ENCODE measurements around the gene FGF14. TPM values are rescaled to one million over a fixed set of nuclear protein-coding genes. Genes with fewer than 3 reads are reported as not detected.

Gene FGF14
- total RNA-seq, 1 experiment from 2014 or later: not detected

DNA sequence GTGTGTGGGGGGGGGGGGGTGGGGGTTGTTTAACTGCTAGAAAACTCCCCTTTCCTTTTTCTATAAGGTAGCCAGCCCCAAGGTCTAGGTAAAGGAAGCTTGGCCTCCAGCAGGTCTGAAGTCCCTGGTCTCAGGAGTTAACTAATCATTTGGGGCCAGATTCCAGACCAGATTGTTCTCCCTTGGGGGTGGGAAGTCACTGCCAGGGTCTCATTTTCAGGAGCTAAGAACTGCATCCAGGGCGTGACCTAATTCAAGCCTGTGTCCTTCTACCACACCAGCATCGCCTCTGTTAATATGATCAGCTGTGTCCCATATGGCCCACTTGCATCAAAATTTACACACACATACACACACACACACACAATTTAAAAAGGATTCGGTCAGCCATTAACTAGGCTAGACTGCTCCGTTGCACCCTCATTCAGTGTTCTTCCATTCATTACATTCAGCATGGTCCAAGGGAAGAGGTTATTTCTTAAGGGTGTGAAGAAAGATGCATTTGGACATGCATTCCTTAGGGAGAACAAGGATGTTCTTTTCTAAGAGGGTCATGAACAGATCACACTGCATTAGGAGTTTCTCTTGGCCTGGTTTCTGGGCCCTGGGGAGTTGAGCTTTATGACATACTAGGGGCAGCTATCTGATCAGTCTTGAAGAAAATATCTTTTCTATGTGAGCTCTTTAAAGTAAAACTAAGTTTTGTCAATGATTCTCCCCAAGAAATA, 91.0 kb downstream of the FGF14 start:
- no peak for DNase-seq (ENCODE audit: low read depth)

DNA sequence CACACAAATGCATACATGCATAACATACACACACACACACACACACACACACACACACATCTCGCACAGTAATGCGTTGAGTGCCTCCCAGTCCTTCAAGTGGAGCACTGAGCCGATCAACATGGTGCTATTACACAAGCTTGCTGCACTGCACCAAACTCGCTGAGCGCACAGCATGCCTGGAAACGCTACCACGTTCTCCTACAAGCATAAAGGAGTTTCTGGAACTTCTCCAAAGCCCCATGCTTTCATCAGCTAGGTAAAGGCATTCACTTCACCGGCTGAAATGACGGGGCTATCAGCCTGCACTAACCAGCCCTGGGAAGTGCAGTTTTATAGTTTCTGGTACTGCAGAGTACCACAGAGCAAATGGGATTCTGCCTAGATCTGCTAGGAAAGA, 92.7 kb downstream of the FGF14 start:
- DNase-seq (ENCODE audit: low read depth): no peak

DNA sequence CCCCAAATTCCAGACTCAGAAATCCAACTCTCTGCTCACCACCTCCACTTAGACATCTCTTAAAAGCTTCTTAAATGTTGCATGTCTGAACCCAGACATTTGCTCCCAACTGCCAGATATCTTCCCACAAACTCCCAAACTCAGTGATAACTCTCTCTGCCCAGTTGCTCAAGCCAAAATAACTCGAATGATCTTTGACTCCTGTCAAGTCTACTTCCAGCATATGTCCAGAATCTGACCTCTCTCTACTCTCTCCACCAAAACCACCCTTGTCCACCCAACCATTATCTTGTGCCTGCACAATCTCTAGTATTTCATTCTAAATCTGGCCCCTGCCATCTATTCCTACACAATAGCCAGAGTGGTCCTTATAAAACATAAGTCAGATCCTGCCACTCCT, 99.3 kb downstream of the FGF14 start:
- DNase-seq (ENCODE audit: low read depth): no peak

DNA sequence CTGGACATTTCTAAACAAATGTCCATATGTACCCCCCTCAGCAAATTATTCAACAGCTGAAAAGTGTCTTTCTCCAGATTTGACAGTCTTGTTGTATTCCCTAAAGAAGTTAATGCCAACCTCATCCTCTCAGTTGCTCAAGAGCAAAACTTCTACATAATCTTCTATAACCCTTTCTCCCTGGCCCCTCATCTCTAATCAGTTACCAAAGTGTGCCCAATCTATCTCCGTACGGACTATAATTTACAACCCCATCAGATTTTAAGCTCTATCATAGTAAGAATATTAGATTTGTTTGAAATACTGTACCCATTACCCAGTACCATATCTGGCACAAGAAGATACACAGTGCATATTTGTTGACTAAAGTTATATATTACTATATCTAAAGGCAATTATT, 101.5 kb downstream of the FGF14 start:
- DNase-seq (ENCODE audit: low read depth): no peak

DNA sequence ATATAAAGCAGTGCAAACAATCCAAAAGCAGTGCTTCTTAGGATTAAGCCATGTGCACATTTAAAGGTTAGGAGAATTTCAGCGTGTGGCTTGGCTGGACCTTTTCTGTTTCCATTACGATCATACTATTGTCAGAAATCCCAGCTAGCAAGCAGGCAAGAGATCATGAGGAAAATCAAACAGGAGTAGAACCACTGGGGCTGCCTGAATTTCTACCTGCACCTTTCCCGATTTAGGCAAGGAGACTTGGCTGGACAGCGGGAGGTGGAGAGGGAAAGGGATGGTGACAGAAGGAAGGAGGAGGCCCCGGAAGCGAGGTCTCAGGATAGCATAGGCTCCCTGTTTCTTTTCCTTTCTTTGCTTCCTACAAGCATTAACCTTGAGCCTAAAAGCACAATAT, 102.5 kb downstream of the FGF14 start:
- no peak for DNase-seq (ENCODE audit: low read depth)

DNA sequence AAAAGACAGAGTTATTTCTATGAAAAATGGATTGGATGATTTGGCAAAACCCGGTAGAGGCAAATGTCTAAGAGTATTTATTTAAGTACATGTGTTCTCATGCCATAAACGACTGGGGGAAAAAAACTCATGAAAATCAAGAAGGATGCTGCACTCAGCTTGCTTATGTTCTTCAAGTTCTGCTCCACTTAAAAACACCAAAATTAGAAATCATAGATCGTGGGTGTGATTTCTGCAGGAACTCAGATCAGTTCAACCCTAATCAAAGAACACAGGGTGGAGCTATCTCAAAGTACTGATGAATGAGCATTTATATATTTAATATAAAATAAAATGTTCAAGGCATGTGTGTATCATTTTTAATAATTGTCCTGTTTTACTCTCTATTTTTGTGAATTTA, 103.8 kb downstream of the FGF14 start:
- no peak for DNase-seq (ENCODE audit: low read depth)

DNA sequence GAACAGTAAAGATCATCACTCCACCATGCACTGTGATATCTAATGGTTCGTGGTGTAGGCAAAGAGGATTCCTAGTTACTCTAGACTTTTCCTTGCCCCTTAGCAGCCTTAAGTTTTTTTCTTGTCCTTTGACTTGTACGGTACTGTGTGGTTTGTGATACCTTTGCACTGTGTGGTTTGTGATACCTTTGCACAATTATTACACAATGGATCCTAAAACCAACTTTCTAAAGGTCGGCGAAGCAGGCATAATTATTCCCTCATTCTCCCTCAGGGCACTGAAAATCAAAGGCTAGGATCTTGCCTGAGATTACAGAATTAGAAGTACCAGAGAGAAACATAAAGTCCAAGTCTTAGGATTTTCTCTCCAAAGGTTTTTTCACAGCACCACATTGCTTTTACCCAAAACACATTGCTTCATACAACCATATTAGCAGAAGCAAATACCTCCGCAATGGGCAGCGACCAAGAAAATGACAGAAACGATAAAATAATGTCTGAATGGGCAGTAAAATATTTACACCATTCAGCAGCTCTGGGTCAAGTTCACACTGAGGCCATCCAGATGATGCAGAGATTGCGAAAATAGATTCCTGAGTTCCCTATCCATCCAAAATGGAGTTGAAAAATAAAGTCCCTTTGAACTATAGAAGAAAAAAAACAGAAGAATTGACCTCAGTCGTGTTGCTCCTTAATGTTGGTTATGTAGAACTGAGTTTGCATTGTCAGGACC, 106.4 kb downstream of the FGF14 start:
- DNase-seq (ENCODE audit: low read depth): no peak

DNA sequence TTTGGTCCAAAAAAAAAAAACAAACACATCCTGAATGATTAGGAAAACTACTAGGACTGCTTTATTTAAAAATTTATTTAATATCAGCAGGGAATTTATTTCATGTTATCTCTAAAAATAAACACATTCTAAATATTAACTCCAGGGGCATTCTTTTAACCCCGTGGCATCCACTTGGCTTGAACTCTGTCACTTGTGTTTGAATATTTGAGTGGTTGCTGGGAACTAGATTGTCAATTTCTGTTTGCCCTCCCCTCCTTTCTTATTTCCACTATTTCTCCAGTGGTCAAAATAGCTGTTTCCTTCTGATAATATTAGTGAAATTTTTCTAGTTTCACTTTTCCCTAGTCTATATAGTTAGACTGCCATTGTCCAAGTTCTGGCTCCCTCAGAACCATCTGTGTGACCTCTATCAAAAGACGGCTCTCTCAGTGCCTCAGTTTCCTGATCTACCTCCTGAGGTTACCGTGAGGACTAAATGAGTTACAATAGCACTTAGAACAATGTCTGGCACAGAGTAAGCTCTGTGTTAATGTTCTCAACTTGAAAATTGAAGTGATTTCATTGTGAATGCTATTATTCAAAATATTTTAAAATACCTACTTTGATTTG, 107.3 kb downstream of the FGF14 start:
- no peak for DNase-seq (ENCODE audit: low read depth)

DNA sequence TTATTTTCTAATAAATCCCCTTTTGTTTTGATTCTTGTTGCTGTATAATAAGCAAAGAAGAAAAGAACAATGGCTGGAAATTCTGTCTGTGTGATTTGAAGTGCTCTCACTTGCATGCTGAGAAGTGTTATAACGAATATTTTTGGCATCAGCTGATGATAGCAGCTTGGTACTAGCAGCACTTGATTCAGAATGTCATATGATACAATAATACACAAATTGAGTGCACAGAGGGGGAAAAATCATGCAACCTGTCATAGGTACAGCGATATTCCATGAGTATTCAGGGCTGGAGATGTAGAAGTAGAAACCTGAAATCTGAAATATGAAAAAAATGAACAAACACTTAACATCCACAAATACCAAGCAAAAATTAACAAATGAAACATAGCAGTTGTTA, 108.1 kb downstream of the FGF14 start:
- DNase-seq (ENCODE audit: low read depth): no peak

DNA sequence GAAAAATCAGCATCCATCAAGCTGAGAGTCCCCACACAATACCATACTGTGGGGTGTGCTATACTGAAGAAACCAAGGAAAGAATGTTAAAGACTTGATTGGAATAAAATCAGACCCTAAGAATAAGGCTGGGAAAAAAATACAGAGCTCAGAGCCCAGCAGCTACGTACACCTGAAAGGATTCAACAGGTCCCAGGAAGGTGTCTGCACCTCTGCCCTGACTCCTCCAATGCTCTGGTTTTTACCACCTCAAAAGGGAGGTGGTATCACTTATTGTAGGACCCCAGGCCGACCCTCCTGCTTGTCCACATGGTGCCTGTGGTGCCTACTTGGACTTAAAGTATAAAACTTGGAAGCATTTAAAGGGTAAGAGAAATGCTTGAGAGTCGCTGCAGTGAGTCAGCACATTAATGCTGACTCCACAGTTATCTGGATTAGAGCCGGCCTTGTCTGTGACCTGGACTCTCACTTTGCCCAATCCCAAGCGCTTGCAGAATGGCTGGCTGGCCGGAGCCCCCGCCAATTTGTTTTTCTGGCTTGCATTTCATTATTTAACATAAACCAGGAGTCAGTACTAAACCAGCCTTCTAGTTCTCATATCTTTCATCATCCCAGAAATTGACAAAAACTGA, 110.1 kb downstream of the FGF14 start:
- DNase-seq (ENCODE audit: low read depth): no peak

DNA sequence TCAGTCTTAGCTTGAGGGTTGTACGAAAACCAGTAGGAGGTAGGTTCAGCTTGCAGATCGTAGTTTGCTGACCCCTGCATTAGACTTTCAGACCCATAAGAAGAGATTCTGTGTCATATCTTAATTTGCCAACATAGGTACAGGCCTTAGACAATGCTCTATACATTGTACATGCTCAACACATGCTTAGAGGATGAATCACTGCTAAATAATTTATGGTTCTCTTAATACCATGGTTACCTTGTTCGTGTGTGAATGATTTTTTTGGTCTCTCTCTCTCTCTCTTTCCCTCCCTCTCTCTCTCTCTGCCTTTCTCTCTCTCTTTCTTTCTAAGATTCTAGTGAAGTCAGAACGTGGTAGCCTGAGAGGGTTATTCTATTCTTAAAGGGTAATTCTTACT, 112.2 kb downstream of the FGF14 start:
- DNase-seq (ENCODE audit: low read depth): no peak

DNA sequence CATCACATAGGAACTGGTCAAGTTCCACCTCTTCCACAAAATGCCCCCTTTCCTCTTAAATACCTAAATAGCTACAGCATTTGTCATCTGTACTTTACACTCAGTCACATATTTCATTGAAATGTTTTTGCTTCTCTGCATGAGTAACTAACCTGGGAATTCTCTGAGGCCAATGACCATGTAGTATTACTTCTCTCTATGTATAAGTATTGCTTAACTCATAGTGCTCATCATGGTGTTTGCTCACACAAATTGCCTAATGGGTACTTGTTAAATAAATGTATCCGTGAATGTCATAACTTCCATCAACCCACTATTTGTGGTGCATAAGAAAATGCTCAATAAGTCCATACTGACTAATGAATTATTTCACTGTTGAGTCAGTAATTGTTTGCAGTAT, 115.5 kb downstream of the FGF14 start:
- DNase-seq (ENCODE audit: low read depth): peak; percentile 44

DNA sequence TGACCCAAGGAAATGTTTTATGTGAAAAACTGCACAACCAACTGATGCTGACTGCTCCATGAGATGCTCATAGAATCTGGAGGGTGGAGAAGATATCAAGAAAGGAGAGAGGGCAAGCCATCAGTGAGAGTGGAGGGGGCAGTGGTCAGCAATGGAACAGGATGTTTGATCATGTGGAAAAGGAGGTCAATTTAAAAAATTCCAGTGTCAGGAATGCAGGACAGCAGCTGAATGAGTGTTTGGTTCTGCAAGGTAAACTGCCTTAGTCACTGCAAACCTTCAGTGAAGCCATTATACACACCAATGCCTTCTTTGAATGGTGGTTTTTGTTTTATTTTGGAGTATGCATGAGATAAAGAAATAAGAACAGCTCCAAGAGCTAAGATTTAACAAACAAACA, 121.5 kb downstream of the FGF14 start:
- DNase-seq (ENCODE audit: low read depth): no peak

DNA sequence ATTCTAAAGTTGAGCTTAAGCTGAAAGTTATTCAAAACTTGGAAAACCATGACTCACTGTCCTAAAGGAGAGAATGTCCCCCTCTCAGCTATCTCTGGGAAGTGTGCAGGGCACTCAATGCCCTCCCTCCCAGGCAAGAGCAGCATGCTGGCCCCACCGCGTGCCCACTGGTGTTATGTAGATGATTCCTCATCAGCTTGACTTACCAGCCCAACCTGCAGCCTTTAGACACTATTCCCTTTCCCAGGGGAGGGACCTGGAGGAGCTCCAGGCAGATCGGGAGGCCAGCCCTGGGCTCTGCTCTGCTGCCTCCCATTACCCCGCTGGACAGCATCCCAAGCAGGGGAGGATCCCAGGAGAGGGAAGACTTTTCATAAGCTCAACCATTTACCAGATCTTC, 124.6 kb downstream of the FGF14 start:
- no peak for DNase-seq (ENCODE audit: low read depth)

DNA sequence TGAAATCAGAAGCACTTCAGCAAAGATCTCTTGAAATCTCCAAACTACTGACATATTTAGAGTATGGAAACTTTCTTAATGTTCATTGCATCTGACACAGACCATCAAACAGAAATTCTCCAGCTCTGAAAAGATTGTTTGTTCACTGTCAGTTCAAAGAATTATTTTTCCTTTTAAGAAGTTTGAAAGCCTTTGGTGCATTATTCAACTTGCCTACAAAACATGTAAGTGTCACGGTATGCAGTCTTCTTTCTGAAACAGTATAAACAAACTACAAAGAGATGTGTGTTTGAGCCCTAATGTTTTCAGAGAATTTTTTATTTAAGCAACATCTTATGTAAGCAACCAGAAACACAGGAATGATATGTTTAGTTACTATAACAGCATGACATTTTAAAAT, 125.4 kb downstream of the FGF14 start:
- DNase-seq (ENCODE audit: low read depth): no peak

DNA sequence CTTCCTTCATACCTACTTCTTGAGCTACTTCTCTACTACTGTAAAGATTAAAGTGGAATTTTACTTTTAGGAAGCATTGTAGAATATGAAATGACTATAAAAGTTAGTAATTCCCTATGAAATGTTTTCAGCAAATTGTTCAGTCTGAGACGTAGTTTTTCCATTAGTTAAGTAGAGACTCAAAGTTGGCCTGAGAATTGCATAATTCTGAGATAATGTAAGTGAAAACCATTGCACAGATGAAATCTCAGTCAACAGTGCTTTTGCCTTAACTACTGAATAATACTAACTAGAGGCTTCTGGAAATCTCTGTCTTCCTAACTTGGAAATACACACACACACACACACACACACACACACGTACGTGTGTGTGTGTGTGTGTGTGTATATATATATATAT, 125.9 kb downstream of the FGF14 start:
- no peak for DNase-seq (ENCODE audit: low read depth)

DNA sequence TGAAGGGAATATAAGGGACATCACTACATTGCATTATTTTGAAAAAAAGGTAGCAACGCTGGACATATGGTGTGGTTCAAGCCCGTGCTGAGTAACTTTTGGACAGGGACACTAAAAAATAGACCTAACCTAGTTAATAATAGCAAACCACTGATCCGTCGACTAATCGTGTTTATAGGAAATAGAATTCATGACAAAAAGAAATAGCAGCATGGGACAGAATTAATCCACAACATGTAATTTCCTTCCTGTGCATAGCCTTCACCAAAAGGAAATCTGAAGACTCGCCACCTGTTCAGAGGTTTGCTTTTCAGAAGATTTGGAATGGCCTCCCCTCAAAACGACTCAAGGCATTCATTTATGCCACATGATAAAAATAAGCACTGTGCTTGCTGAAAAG, 128.7 kb downstream of the FGF14 start:
- DNase-seq (ENCODE audit: low read depth): no peak

DNA sequence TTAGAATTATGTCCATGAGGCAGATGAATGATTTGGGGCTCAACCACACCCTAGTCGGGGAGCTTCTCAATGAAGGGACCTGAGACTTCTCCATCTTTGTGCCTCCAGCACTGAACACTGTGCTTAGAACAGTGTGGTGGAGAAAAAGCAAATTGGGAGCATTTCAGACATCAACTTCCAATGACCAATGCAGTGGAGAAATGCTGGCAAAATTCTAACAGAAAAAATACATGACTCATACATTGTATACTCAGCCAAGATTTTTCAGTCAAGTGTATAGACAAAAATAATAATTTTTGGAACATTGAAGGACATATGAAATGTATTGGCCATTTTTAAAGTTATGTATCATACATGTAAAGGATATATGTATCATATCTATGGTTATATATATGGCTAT, 134.7 kb downstream of the FGF14 start:
- no peak for DNase-seq (ENCODE audit: low read depth)

DNA sequence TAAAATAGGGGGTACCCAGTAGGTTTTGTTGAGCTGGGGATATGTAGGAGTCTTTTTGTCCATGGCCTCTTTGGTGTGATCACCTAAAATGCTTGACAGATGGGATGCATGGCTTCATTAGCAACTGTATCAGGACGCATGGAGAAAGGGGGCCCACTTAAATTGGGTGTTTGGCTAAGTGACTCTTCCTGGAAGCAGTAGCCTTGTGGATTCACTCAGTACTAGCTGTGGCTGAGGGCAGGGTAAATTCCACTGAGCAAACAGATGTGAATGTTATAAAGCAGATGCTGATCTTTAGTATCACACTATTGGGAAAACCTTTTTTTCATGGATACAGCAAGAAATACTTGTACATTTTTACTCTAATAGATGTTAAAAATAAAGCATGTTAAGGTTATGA, 140.0 kb downstream of the FGF14 start:
- no peak for DNase-seq (ENCODE audit: low read depth)

DNA sequence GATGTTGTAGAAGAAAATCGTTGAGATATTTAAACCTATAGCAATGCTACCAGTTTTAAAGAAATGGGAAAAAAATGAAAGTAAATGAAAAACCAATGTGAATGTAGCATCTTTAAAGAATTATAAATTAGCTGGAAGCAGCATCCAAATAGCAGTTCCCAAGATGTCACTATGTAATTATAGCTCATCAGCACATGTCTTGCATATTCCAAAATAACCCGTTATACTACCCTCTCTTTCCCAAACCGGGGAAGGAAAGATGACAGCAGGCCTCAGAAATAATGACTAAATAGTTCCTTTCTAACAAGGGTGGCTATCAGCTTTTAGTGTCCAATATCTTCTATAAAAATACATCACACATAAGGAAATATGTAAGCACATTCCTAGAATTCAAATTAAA, 140.5 kb downstream of the FGF14 start:
- no peak for DNase-seq (ENCODE audit: low read depth)

DNA sequence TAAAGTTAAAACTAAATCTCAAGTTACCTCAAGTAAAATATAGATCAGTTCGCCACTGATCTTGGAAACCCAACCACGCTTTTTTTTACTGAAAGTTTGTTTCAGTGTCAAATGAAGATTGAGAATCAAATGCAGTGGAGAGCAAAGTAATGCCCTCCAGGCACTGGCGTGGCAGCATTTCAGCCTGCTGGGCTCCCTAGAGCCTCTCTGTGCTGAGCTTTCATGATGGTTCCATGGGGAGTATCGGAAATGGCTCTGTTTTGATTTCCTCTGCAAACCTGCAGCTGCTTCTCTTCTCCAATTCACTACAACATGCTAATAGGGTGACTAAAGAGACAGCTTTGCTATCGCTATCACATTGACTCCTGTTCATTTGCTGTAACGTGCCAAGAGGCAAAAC, 141.6 kb downstream of the FGF14 start:
- DNase-seq (ENCODE audit: low read depth): no peak

DNA sequence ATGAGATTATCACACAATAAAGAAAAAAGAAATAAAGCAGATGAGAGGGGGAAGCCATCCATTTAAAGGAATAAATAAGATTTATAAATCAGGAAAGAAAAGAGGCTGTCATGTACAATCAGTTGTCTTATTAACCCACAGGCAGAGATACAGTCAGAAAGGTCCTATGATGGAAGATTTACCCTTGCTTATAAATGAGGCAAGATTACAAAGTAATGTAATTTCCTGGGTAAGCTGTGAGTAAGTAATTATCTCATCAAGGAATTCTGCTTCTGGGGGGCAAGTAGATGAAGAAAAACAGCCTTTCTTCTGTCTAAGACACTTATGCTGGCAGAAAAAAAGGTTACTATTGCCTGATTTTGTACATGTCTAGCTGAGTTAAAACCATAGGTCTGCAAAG, 146.4 kb downstream of the FGF14 start:
- no peak for DNase-seq (ENCODE audit: low read depth)

DNA sequence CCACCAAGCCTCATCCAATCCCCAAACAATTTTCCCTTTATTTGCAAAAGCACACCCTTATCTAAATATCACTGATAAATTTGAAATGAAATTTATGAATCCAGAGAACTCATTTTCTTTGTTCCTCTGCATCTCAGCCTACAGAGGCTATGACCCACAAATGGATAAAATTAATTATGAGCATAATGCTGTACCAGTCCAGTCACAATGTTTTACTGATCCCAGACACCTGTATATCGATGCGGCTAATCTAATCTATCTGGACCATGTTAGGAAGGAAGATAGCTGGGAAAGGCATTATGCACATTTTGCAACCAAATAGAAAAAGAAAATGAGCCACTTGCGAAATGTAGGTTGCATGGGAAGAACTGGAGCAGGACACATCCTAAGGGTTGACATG, 150.0 kb downstream of the FGF14 start:
- DNase-seq (ENCODE audit: low read depth): no peak

Data from M059J (cell line).